Ectodermal cell (in vitro differentiated cells): ENCODE data around the gene CTPS2. TPM values are rescaled to one million over a fixed set of nuclear protein-coding genes. Genes with fewer than 3 reads are reported as not detected.
"Not testable (repeated sequence)": the region's sequence is repeated elsewhere in the genome, so short reads cannot be mapped to it uniquely, and the experiment has no call there.

Experiments used
- H3K27ac ChIP-seq: 2 replicates; pipeline ENCODE4 v1.7.0; 2013; ENCODE audit warnings: mild to moderate bottlenecking, low read depth, low read length; ENCODE audit not compliant: insufficient read depth, poor library complexity, severe bottlenecking
- H3K27me3 ChIP-seq: 2 replicates; pipeline ENCODE4 v1.7.0; 2013; ENCODE audit warnings: mild to moderate bottlenecking, low read length; ENCODE audit not compliant: insufficient read depth, control insufficient read depth, poor library complexity, severe bottlenecking
- H3K36me3 ChIP-seq: one replicate; pipeline ENCODE4 v1.7.0; 2013; ENCODE audit warnings: low read length; ENCODE audit not compliant: control insufficient read depth, insufficient read depth
- H3K4me1 ChIP-seq: one replicate; pipeline ENCODE4 v1.7.0; 2013; ENCODE audit warnings: low read length; ENCODE audit not compliant: control insufficient read depth, insufficient read depth
- H3K4me3 ChIP-seq: 2 replicates; pipeline ENCODE4 v1.7.0; 2013; ENCODE audit warnings: low read depth, low read length, control low read depth; ENCODE audit not compliant: insufficient read depth
- H3K9me3 ChIP-seq: 2 replicates; pipeline ENCODE4 v1.7.0; 2013; ENCODE audit warnings: mild to moderate bottlenecking, low read length, moderate library complexity; ENCODE audit not compliant: control insufficient read depth
- WGBS, 2 experiments: methylation state at CpG; one replicate each; pipeline ENCODE4 v1.1.7; 2013; ENCODE audit warnings: missing lambda C conversion rate in 2 of 2; 5-methylcytosine and 5-hydroxymethylcytosine counted together
- polyA plus RNA-seq, 4 experiments: library from polyadenylated mRNA; stranded (reverse); fragments of 50-300 nt; gene quantifications; one replicate each; pipeline ENCODE4 v1.2.3, GENCODE V29; 2013

Gene CTPS2, protein sequence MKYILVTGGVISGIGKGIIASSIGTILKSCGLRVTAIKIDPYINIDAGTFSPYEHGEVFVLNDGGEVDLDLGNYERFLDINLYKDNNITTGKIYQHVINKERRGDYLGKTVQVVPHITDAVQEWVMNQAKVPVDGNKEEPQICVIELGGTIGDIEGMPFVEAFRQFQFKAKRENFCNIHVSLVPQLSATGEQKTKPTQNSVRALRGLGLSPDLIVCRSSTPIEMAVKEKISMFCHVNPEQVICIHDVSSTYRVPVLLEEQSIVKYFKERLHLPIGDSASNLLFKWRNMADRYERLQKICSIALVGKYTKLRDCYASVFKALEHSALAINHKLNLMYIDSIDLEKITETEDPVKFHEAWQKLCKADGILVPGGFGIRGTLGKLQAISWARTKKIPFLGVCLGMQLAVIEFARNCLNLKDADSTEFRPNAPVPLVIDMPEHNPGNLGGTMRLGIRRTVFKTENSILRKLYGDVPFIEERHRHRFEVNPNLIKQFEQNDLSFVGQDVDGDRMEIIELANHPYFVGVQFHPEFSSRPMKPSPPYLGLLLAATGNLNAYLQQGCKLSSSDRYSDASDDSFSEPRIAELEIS
- 36.3 TPM for polyA plus RNA-seq (2013, experiment 1 of 4)
- polyA plus RNA-seq (2013, experiment 2 of 4) = 39.8 TPM
- polyA plus RNA-seq (2013, experiment 3 of 4) = 27.7 TPM
- 31.6 TPM for polyA plus RNA-seq (2013, experiment 4 of 4)

DNA sequence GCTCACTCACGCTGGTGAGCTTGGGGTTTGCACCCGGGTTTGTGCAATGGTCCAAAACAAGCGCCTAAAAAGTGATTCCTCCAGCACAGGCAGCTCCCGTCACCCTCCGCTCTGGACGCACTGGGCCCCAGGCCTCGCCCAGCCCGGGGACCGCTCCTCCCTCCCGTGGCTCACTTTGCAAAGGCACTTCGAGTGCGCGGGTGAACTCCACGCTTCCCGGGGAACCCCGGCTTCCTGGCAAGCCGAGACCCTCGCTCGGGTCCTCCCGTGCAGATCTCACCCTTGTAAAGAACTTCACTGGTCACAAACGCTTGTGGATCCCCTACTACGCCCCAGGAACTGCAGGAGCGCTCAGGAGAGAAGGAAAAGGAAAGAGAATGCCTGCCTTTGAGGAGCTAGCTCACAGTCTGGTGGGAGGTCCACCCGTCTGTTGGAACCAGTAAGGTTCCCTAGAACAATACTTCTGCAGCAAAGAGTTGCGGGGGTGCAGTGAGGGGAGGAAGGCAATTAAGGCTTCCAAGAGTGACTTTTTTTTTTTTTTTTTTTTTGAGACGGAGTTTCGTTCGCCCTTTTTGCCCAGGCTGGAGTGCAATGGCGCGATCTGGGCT lies at the start of gene CTPS2:
CTPS2 (minus strand) TSS at position 122 of the 608 bp plus-strand sequence. CDS start 9,767 bp downstream, outside the sequence.
- 10 to 12% methylated on average over 30 of the region's 30 CpGs for WGBS, 2 experiments
- Histone ChIP-seq H3K27me3 (no peaks in the 10 kb centered on the region), H3K4me1 (no peaks in the 10 kb centered on the region), H3K9me3 (no peaks in the 10 kb centered on the region), H3K4me3 (peak within 1 kb of the TSS; percentile 62), H3K36me3 (no peaks in the 10 kb centered on the region), H3K27ac (peak within 1 kb of the TSS; percentile 67)

- not testable (repeated sequence) for H3K27ac ChIP-seq, H3K4me1 ChIP-seq
- WGBS, 2 experiments = 88 to 96% methylated on average over 2 to 3 of the region's 4 CpGs
Observed at GRCh38 chrX:16761500-16761899, 49.0 kb upstream of the CTPS2 start.

DNA sequence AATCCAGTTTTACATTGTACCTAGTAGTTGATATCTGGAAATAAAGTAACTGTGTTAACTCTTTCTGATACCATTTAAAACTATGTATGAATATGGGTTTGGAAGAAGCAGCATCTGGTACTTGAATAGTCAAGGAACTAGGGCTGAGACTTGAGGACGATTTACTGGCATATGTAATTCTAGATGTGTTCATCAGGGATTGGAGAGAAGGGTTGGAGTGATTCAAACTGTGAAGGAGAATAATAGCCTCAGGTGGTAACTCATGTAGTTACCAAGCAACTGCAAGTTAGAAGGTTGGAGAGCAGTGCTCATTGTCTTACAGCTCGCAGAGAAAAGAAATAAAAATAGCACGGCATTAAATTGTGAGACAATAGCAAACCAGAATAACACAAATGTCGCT lies 44.3 kb upstream of the CTPS2 start:
- 87 to 90% methylated on average over 3 to 4 of the region's 4 CpGs for WGBS, 2 experiments
- H3K4me1 ChIP-seq = no peaks in the 10 kb centered on the region
- H3K36me3 ChIP-seq = no peaks in the 10 kb centered on the region
- no peaks in the 10 kb centered on the region for H3K27me3 ChIP-seq
- H3K4me3 ChIP-seq = no peak overlapping the region
- H3K9me3 ChIP-seq = no peaks in the 10 kb centered on the region
- no peak overlapping the region for H3K27ac ChIP-seq

More at GRCh38 chrX:16761500-16761899, 49.0 kb upstream of the CTPS2 start:
- not testable (repeated sequence) for H3K4me3 ChIP-seq, H3K36me3 ChIP-seq, H3K27me3 ChIP-seq, H3K9me3 ChIP-seq

- no peak overlapping the region for H3K4me3 ChIP-seq
- no peaks in the 10 kb centered on the region for H3K27me3 ChIP-seq
- no peaks in the 10 kb centered on the region for H3K4me1 ChIP-seq
- no peak overlapping the region for H3K27ac ChIP-seq
- WGBS, 2 experiments = 81 to 86% methylated on average over 2 of the region's 2 CpGs
- H3K9me3 ChIP-seq = no peaks in the 10 kb centered on the region
- H3K36me3 ChIP-seq = no peaks in the 10 kb centered on the region
Observed at GRCh38 chrX:16754019-16754418, 41.5 kb upstream of the CTPS2 start.

DNA sequence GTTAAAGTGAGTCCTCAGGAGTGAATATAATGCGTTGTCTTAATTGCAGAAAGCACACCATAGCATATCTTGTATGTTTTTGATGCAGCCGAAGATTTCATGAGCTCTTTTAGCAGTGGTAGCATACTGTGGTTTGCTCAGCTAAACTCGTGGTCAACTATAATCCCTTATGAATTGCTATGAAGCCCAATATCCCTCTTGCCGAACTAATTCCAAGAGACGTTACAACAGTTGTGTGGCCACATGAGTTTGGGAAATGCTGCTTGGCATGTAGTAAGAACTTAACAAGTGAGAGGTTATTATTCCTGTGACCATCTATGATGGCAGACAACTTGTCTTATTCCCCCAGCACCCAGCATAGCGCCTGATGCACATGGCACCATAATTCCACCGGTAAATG lies 37.7 kb upstream of the CTPS2 start:
- no peak overlapping the region for H3K4me3 ChIP-seq
- H3K27ac ChIP-seq = no peak overlapping the region
- H3K27me3 ChIP-seq = no peaks in the 10 kb centered on the region
- H3K36me3 ChIP-seq = no peaks in the 10 kb centered on the region
- no peaks in the 10 kb centered on the region for H3K9me3 ChIP-seq
- no peaks in the 10 kb centered on the region for H3K4me1 ChIP-seq
- WGBS, 2 experiments = 94 to 97% methylated on average over 7 of the region's 7 CpGs

- WGBS, 2 experiments = 90 to 91% methylated on average over 5 of the region's 5 CpGs
- Histone ChIP-seq H3K4me1 (no peaks in the 10 kb centered on the region), H3K36me3 (peaks cover 9% of the 10 kb centered on the region)
Observed at GRCh38 chrX:16748425-16748824, 36.0 kb upstream of the CTPS2 start.

DNA sequence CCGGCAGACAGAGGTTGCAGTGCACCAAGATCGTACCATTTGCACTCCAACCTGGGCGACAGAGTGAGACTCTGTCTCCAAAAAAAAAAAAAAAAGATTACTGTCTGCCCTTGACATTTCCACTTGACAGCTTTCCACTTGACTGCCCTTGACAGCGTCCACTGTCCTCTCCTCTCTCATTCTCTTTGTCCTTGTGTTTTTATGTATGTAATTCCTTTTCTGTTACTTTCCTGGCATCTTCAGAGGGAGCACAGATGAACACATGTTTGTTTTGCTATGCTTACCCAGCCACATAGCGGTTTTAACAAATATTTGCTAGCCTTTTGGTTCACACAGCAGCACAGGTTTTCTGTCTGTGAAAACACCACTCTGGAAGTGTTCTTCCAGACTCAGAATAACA lies 33.2 kb upstream of the CTPS2 start:
- no peaks in the 10 kb centered on the region for H3K4me1 ChIP-seq
- 96 to 99% methylated on average over 4 to 5 of the region's 5 CpGs for WGBS, 2 experiments
- H3K36me3 ChIP-seq = peaks cover 9% of the 10 kb centered on the region
- no peak overlapping the region for H3K4me3 ChIP-seq
- no peaks in the 10 kb centered on the region for H3K9me3 ChIP-seq
- no peaks in the 10 kb centered on the region for H3K27me3 ChIP-seq
- H3K27ac ChIP-seq = no peak overlapping the region

More at GRCh38 chrX:16748425-16748824, 36.0 kb upstream of the CTPS2 start:
- Histone ChIP-seq H3K9me3 (no peaks in the 10 kb centered on the region), H3K27me3 (no peaks in the 10 kb centered on the region), H3K27ac (no peak overlapping the region), H3K4me3 (no peak overlapping the region)

DNA sequence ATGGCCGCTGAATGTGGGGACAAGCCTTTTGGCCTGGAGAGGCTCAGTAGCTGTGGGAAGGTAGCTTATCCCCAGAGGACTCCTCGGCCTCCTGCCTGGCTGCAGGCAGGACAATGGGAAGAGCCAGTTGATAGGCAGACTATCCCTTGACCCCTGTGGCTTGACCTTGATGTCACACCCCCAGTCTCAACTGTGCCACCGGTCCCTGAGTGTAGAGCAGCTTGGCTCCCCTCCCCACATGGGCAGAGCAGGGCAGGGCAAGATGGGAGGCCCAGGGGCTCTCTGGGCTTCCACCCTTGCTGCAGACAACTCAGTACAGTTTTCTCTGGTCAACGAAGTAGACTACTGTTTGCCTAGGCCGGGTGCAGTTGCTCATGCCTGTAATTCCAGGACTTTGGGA lies 32.6 kb upstream of the CTPS2 start:
- no peak overlapping the region for H3K4me3 ChIP-seq
- no peaks in the 10 kb centered on the region for H3K9me3 ChIP-seq
- no peak overlapping the region for H3K27ac ChIP-seq
- 89 to 94% methylated on average over 5 of the region's 5 CpGs for WGBS, 2 experiments
- H3K4me1 ChIP-seq = no peaks in the 10 kb centered on the region
- H3K27me3 ChIP-seq = no peaks in the 10 kb centered on the region
- peaks cover 9% of the 10 kb centered on the region for H3K36me3 ChIP-seq

DNA sequence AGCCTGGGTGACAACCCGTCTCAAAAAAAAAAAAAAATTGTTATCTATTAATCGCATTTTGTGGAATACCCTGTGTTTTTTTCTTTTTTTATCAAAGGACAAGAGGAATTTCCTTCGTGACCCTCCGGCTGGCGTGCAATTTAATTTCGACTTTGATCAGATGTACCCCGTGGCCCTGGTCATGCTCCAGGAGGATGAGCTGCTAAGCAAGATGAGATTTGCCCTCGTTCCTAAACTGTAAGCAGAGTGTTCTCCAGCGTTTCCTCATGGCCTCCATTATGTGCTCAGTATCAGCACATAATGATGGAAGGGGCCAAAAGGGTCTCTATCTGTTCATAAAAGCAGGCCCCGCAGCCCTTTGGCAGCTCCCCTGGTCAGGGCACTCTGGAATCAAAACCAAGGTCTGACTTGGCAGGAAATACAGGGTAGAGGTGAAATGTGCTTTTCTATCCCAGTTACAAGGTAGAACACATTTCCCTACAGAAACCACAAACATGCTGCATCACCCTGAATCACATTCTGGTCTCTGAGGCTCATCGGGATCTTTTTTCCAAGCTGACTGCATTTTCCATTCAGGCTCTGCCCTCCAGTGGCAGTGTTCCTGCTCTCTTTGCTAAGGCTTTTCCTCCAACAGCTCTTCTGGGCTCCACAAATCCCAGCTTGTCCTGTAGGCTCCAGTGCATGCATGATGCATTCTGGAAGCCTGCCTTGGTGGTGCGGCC lies 31.3 kb upstream of the CTPS2 start:
- Histone ChIP-seq H3K27ac (no peak overlapping the region), H3K4me1 (no peaks in the 10 kb centered on the region), H3K9me3 (no peaks in the 10 kb centered on the region), H3K27me3 (no peaks in the 10 kb centered on the region), H3K4me3 (no peak overlapping the region), H3K36me3 (peaks cover 9% of the 10 kb centered on the region)
- 97% methylated on average over 12 of the region's 12 CpGs for WGBS, 2 experiments
